ENCODE data around the gene STAC3. TPM values are rescaled to one million over a fixed set of nuclear protein-coding genes. Genes with fewer than 3 reads are reported as not detected.

The STAC3 gene
- total and polyA plus RNA-seq, 11 donors = 0.47 to 5.7 (median 0.80) TPM; not detected in 1

DNA sequence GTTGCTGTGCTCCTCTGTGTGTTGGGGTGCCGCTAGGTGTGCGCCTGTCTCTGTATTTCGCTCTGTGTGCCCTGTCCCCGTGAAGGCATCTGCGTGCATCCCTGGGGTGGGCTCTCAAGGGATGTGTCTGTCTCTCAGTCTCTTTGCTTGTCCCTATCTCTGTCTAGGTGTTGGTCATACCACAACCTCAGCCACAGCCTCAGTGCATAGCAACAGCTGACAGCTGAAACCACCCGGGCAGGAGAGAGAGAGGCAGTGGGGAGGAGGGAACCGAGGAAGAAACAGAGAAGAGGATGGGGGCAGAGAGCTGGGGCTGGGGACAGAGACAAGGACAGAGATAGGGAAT is 35.3 kb downstream of the STAC3 start:
- TF ChIP-seq, protein P1, sequence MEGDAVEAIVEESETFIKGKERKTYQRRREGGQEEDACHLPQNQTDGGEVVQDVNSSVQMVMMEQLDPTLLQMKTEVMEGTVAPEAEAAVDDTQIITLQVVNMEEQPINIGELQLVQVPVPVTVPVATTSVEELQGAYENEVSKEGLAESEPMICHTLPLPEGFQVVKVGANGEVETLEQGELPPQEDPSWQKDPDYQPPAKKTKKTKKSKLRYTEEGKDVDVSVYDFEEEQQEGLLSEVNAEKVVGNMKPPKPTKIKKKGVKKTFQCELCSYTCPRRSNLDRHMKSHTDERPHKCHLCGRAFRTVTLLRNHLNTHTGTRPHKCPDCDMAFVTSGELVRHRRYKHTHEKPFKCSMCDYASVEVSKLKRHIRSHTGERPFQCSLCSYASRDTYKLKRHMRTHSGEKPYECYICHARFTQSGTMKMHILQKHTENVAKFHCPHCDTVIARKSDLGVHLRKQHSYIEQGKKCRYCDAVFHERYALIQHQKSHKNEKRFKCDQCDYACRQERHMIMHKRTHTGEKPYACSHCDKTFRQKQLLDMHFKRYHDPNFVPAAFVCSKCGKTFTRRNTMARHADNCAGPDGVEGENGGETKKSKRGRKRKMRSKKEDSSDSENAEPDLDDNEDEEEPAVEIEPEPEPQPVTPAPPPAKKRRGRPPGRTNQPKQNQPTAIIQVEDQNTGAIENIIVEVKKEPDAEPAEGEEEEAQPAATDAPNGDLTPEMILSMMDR (IDR thresholded peaks at IDR 0.05) = no peak
- no peak for TF ChIP-seq POLR2A (IDR thresholded peaks at IDR 0.05)
- H3K9me3 ChIP-seq = no peaks in the 10 kb centered on the region
- H3K4me1 ChIP-seq = peaks cover 8 to 45% (median 33%) of the 10 kb centered on the region in 12 donors
- H3K27ac ChIP-seq = no peak overlapping the region
- DNase-seq (no peak), ATAC-seq (no peak)
- peaks cover 9 to 61% (median 41%) of the 10 kb centered on the region in 9 donors for H3K27me3 ChIP-seq
- H3K36me3 ChIP-seq = peaks cover 0 to 22% (median 16%) of the 10 kb centered on the region in 9 donors
- peak overlapping the region in 2 of 12 donors; percentile 59 to 66 for H3K4me3 ChIP-seq
- intact Hi-C loops (cut with DNase I) = loop anchor here in 6 of 10 donors (2.0 to 5.0 kb wide), 5 partner anchors 15 to 242 kb away; partner anchors contain the start of genes GLI1 (in 1 of the 6) and INHBE (in 1 of the 6)
- WGBS, 4 donors = 22 to 47% (median 23%) methylated on average over 7 of the region's 7 CpGs

DNA sequence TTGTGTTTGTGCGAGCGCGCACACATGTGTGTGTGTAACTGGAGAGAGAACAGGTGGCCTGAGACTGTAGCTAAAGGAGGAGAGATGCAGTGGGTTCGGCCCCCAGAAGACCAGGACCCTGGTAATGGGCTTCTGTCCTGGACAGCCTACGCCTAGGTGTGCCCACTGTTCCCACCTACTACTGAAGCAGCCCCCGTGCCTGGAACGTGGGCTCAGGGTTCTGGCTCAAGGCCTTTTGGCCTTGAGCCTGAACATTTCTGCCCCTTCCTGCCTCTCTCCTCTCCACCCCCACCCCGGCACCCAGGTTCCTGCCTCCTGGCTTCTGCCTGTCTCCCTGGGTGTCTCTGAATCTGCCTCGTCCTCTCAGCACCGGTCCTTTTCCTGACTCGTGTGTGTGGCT is 35.9 kb downstream of the STAC3 start:
- ATAC-seq = no peak
- H3K4me1 ChIP-seq = peaks cover 8 to 45% (median 33%) of the 10 kb centered on the region in 12 donors
- no peak overlapping the region for H3K27ac ChIP-seq
- peaks cover 7 to 56% (median 37%) of the 10 kb centered on the region in 9 donors for H3K27me3 ChIP-seq
- H3K9me3 ChIP-seq = no peaks in the 10 kb centered on the region
- no peak overlapping the region for H3K4me3 ChIP-seq
- 29 to 41% (median 39%) methylated on average over 9 to 11 of the region's 11 CpGs for WGBS, 4 donors
- DNase-seq = no peak
- intact Hi-C loops (cut with DNase I) = loop anchor here in 6 of 10 donors (2.0 to 5.0 kb wide), 5 partner anchors 16 to 242 kb away; partner anchors contain the start of genes GLI1 (in 1 of the 6) and INHBE (in 1 of the 6)
- peaks cover 0 to 28% (median 20%) of the 10 kb centered on the region in 9 donors for H3K36me3 ChIP-seq
- no peak for TF ChIP-seq POLR2A (IDR thresholded peaks at IDR 0.05)
- TF ChIP-seq, protein P1 (IDR thresholded peaks at IDR 0.05) = no peak

DNA sequence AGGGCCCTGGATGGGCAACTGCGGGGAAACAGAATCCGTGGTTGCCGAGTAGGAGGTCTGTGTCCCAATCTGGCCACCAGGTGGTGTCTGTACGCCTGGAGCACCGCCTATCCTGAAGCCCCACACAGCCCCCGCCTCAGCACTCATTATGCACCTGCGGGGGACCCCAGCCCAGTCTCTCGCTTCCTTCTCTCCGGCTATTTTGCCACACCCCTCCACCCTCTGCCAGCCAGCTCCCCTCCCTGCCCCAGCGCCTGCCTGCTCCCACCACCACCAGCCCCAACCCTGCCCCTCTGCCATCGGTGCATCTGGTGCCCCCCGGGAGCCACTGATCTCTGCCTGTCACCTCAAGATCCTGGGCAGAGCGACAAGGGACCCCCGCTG is 36.6 kb downstream of the STAC3 start:
- Histone ChIP-seq H3K9me3 (no peaks in the 10 kb centered on the region), H3K27me3 (peaks cover 3 to 49% (median 31%) of the 10 kb centered on the region in 9 donors), H3K36me3 (peaks cover 0 to 35% (median 24%) of the 10 kb centered on the region in 9 donors), H3K27ac (no peak overlapping the region), H3K4me3 (no peak overlapping the region), H3K4me1 (peaks cover 8 to 49% (median 33%) of the 10 kb centered on the region in 12 donors)
- peak in 4 of 5 donors; percentile 55 to 79 (median 71) for DNase-seq
- 2 to 5% (median 3%) methylated on average over 14 of the region's 14 CpGs for WGBS, 4 donors
- intact Hi-C loops (cut with DNase I) = loop anchor here in 8 of 10 donors (1.0 to 5.0 kb wide), 8 partner anchors 16 to 243 kb away; partner anchors contain the start of genes GLI1 (in 1 of the 8) and INHBE (in 1 of the 8)
- ATAC-seq = peak; percentile 18 to 68 (median 56)
- TF ChIP-seq POLR2A (IDR thresholded peaks at IDR 0.05) = no peak
- TF ChIP-seq, protein P1 (IDR thresholded peaks at IDR 0.05) = peak; percentile 56 to 78 (median 69)

DNA sequence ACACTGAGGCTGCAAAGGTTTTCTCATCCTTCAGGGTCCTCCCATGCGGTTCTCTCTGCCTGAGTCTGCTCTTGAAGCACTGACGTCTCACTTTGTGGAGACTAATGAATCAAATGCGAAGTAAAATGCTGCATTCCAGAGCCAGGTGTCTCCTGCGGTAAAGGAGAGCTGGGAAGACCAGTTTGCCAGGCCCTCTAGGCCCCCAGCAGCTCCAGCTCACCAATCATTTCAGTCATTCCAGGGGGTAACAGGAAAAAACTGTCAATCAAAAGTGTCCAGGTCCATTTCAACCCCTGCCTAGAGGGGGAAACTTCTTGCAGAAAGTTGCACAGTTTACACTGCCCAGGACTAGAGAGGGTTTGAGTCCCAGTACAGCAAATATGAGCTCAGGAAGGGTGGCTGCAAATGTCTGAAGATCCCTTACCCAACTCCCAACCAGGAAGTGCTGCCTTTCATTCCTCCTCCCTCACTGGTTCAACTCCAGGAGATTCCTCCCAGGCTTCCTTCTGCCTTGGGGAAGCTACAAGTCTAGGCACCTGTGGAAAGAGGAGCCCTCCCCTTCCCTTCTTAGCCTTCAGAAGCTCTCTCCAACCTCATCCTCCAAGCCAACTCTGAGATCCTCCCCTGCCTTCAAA is 37.1 kb downstream of the STAC3 start:
- Histone ChIP-seq H3K36me3 (peaks cover 0 to 40% (median 24%) of the 10 kb centered on the region in 9 donors), H3K27ac (peak overlapping the region in 3 of 12 donors; percentile 27 to 58 (median 54)), H3K4me3 (no peak overlapping the region), H3K9me3 (no peaks in the 10 kb centered on the region), H3K27me3 (peaks cover 3 to 44% (median 27%) of the 10 kb centered on the region in 9 donors), H3K4me1 (peaks cover 8 to 54% (median 37%) of the 10 kb centered on the region in 12 donors)
- DNase-seq (no peak), ATAC-seq (peak in 1 of 4 donors; percentile 0)
- TF ChIP-seq POLR2A (IDR thresholded peaks at IDR 0.05) = no peak
- TF ChIP-seq, protein P1 (IDR thresholded peaks at IDR 0.05) = no peak
- 62 to 71% (median 63%) methylated on average over 4 of the region's 4 CpGs for WGBS, 4 donors
- intact Hi-C loops (cut with DNase I) = loop anchor here (1.0 to 5.0 kb wide), 11 partner anchors 17 to 248 kb away; partner anchors contain the start of genes GLI1 (in 1 of the 10) and INHBE (in 1 of the 10)

Measured in heart left ventricle (tissue), 16 donors.